Measurements from ENCODE around the gene FAM89B.
A peak's percentile ranks its signal among the peaks of the same experiment; 100 is the strongest.

FAM89B gene

GRCh38 chr11:65573391-65574079, 1.2 kb downstream of the FAM89B start:
- DNase-seq (ENCODE audit: low read depth): no peak

GRCh38 chr11:65574109-65574810, 1.9 kb downstream of the FAM89B start:
- DNase-seq (ENCODE audit: low read depth): peak; percentile 81

GRCh38 chr11:65574811-65575567, 2.7 kb downstream of the FAM89B start:
- DNase-seq (ENCODE audit: low read depth): no peak

- peak; percentile 49 for DNase-seq (ENCODE audit: low read depth)
Measured at GRCh38 chr11:65575568-65576231, 3.4 kb downstream of the FAM89B start, which contains the start of gene EHBP1L1. Gene EHBP1L1 (plus strand): TSS chr11:65576053. CDS start chr11:65576303, 250 bp downstream.

DNA sequence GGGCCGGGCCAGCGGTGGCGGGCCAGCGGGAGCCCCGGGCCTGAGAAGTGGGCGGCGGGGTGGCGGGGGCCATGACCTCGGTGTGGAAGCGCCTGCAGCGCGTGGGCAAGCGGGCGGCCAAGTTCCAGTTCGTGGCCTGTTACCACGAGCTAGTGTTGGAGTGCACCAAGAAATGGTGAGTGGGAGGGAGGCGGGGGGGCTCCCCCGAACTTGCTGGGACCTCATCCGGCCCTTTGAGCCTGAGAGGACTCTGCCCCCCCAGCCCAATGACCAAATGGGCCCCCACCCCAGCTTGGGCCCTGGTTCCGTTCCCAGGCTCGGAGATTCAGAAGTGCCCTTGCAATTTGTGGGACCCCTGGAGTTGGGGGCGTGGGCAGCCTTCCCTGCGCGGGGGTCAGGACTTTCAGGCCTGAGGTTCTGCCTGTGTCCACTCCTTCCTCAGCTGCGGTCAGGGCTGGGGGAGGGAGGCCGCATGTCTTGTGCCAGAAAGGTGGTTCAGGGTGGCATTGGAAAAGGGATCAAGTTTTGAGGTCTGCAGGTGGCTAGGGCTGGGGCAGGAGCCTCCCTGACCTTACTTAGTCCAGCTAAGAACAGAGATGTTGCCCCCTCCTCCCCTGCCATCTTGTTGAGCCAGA, 4.0 kb downstream of the FAM89B start:
- no peak for DNase-seq (ENCODE audit: low read depth)

GRCh38 chr11:65576867-65577755, 4.8 kb downstream of the FAM89B start:
- no peak for DNase-seq (ENCODE audit: low read depth)

- DNase-seq (ENCODE audit: low read depth): no peak
Measured at GRCh38 chr11:65577756-65578109, 5.4 kb downstream of the FAM89B start.

DNA sequence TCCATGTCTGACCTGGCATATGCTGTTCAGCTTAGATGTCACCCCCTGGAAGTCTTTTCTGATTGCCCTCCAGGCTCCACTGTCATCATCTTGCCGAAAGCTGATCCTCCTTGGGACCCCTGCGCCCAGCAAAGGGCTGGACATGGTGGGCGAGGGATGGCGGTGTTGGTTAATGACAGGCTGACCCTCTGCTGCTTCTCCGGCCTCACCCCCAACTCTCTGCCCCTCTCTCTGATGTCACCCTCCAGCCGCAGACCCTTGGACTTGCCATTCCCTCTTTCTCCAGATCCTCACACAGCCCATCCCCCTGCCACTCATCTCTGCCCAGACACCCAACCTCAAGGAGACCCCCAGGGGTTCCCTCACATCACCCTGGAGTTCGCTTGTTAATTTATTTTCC, 5.8 kb downstream of the FAM89B start:
- no peak for DNase-seq (ENCODE audit: low read depth)

DNA sequence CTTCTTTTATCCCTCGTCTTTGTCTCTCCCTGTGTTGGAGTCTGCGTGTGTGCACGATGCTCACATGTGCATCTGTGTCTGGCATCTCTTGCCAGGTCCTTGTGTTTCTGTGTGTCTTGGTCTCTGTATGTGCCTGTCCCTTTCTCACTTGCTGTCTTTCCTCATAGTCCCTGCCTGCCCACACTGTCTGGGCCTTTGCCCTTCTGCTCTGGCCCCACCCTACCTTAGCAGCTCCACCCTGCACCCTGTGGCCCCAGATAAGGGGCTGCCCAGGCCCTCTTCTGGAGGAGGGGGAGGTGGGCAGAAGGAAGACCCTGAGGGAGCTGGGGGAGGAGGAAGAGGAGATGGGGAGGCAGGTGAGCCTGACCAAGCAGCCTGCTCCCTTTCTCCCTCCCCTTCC, 6.3 kb downstream of the FAM89B start:
- DNase-seq (ENCODE audit: low read depth): no peak

DNA sequence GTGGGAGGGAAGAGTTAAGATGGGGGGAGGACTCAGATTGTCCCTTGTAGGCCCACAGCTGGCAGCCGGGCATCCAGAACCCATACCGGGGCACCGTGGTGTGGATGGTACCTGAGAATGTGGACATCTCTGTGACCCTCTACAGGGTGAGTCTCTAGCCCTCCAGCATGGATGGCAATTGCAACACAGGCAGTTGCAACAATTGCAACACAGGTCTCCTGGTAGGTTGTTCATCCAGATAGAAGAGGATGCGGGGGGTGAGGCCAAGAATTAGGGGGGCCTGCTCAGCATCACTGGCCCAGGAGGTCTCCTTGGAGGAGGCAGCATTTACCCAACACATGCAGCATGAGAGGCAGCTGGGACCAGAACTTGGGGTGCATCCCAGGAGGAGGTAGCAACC, 7.0 kb downstream of the FAM89B start:
- DNase-seq (ENCODE audit: low read depth): no peak

- DNase-seq (ENCODE audit: low read depth): no peak
Measured at GRCh38 chr11:65580031-65580692, 7.8 kb downstream of the FAM89B start.

DNA sequence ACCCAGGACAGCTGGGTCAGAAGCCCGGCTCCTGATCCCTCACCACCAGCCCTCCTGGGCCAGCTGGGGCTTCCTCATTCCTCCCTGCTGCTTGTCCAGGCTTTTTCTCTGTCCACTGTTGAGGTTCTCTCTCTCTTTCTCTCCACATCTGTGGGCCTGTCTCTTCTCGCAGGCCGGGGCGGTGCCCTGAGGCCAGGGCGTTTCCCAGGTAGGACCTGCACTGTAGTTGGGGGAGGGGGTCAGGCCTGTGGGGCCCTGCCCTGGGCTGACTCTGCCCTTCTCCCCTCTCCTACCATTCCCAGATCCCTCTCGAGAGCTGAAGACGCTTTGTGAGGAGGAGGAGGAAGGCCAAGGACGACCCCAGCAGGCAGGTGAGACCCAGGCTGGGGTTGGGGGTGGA, 8.4 kb downstream of the FAM89B start:
- DNase-seq (ENCODE audit: low read depth): no peak

DNA sequence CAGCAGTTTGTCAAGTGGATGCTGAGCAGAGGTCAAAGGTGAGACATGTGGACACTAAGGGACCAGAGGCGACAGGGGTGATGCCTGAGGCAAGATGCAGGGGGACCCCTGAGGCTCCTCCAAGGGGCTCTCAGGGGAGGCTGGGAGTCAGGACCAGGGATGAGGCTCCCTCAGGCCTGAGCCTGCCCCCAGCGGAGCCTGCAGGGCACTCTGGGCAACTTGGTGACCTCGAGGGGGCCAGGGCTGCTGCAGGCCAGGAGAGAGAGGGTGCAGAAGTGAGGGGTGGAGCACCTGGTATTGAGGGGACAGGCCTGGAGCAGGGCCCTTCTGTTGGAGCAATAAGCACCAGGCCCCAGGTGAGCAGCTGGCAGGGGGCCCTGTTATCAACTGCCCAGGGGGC, 9.6 kb downstream of the FAM89B start:
- DNase-seq (ENCODE audit: low read depth): no peak

GRCh38 chr11:65583589-65583988, 11.3 kb downstream of the FAM89B start:
- no peak for DNase-seq (ENCODE audit: low read depth)

DNA sequence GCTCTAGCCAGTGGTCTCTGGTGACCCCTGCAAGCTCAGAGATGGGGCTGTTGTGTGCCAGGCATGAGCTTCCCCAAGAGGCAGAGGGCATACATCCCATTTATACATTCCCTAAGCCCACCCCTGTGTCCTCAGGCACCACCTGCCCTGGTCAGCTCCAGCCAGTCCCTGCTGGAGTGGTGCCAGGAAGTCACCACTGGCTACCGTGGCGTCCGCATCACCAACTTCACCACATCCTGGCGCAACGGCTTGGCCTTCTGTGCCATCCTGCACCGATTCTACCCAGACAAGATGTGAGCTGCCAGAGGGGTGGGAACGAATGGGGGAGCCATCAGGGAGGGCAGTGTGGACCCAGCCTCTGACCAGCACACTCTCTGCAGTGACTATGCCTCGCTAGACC, 11.8 kb downstream of the FAM89B start:
- no peak for DNase-seq (ENCODE audit: low read depth)

GRCh38 chr11:65584723-65585171, 12.4 kb downstream of the FAM89B start:
- no peak for DNase-seq (ENCODE audit: low read depth)

- no peak for DNase-seq (ENCODE audit: low read depth)
Measured at GRCh38 chr11:65585396-65586246, 13.3 kb downstream of the FAM89B start.

DNA sequence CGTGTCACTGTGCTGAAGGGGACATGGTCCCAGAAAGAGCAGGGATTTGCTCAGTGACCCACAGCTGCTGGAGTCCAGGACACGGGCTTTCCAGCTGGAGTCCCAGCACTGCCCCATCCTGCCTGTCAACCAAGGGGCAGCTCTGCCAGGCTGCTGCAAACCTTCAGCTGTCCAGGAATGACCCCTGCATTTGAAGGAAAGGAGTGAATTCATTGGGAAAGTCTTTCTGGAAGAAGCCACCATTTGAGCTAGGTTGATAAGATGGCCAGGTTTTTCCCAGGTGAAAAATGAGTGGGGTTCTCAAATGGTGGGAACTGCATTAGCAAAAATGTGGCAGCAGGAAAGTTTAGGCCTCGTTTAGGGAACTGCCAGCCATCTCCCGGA, 13.9 kb downstream of the FAM89B start:
- no peak for DNase-seq (ENCODE audit: low read depth)

- DNase-seq (ENCODE audit: low read depth): no peak
Measured at GRCh38 chr11:65586676-65587075, 14.3 kb downstream of the FAM89B start.

All from stimulated activated CD8-positive, alpha-beta memory T cell treated with anti-CD3 and anti-CD28 coated beads, Interleukin-15, amount 100 ng/mL, for 24 hours (primary cell).